Measurements from ENCODE around the gene ERC2. TPM values are rescaled to one million over a fixed set of nuclear protein-coding genes. Genes with fewer than 3 reads are reported as not detected.

ERC2 gene
- total RNA-seq, 1 donor from 2014 or later, result 1.5 TPM

- TF ChIP-seq CTCF (IDR thresholded peaks at IDR 0.05), result no peak
- no peaks in the 10 kb centered on the region for H3K4me1 ChIP-seq
- no peaks in the 10 kb centered on the region for H3K27me3 ChIP-seq (ENCODE audit: low read depth)
- H3K4me3 ChIP-seq, result no peak overlapping the region
- H3K36me3 ChIP-seq, result peaks cover 9% of the 10 kb centered on the region
- ATAC-seq (no peak), DNase-seq (no peak)
- no peaks in the 10 kb centered on the region for H3K9me3 ChIP-seq
- no peak overlapping the region for H3K27ac ChIP-seq
- intact Hi-C loops (cut with DNase I), result no loop called here
These were observed 1001.2 kb downstream of the ERC2 start for GRCh38 chr3:55467099-55467498.

DNA sequence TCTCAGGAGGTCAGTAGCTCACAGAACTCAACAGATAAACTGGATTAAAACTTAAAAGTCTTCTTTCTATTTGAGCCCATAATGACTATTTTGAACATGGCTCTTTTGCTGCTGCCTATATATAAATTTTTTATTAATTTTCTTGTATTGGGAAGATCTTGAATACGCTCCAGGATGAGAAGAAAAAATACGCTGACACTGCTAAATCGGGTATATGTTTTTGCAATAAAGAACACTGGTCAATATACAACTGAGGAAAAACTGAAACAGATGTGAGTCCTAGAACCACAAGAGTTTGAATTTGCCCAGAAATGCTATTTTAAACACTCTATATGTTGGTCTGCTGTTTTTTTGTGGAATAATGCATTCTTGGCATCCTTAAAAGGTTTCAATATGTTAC, 1001.7 kb downstream of the ERC2 start:
- Histone ChIP-seq H3K4me3 (no peak overlapping the region), H3K9me3 (no peaks in the 10 kb centered on the region), H3K4me1 (no peaks in the 10 kb centered on the region), H3K27ac (no peak overlapping the region), H3K27me3 (ENCODE audit: low read depth) (no peaks in the 10 kb centered on the region), H3K36me3 (peaks cover 9% of the 10 kb centered on the region)
- ATAC-seq (no peak), DNase-seq (no peak)
- intact Hi-C loops (cut with DNase I), result no loop called here
- no peak for TF ChIP-seq CTCF (IDR thresholded peaks at IDR 0.05)

DNA sequence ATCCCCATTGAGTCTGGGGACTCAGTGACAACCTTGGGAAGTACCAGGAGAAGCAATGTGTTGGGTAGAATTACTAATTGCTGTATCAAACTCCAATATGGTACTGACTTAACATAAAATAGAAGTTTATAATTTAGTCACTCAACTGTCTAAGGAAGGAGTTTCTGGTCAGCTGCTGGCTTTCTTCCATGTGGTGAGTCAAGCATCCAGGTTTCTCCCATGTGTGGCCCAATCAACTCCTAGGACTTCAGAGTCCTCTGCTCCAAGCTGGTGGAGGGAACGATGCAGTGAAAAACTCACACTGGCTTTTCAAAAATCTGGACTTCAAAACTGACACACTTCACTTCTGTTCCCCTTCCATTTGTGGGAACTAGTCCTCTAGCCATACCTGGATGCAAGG, 1006.4 kb downstream of the ERC2 start:
- no peak for TF ChIP-seq CTCF (IDR thresholded peaks at IDR 0.05)
- no peak overlapping the region for H3K4me3 ChIP-seq
- H3K27me3 ChIP-seq (ENCODE audit: low read depth), result no peaks in the 10 kb centered on the region
- H3K4me1 ChIP-seq, result no peaks in the 10 kb centered on the region
- intact Hi-C loops (cut with DNase I), result no loop called here
- H3K36me3 ChIP-seq, result no peaks in the 10 kb centered on the region
- ATAC-seq (no peak), DNase-seq (no peak)
- H3K9me3 ChIP-seq, result no peaks in the 10 kb centered on the region
- H3K27ac ChIP-seq, result no peak overlapping the region

- H3K36me3 ChIP-seq, result no peaks in the 10 kb centered on the region
- H3K4me3 ChIP-seq, result no peak overlapping the region
- ATAC-seq, result no peak
- no peak overlapping the region for H3K27ac ChIP-seq
- no peak for DNase-seq
- no peak for TF ChIP-seq CTCF (IDR thresholded peaks at IDR 0.05)
- intact Hi-C loops (cut with DNase I), result no loop called here
- H3K27me3 ChIP-seq (ENCODE audit: low read depth), result no peaks in the 10 kb centered on the region
- H3K4me1 ChIP-seq, result no peaks in the 10 kb centered on the region
- no peaks in the 10 kb centered on the region for H3K9me3 ChIP-seq
These were observed 1008.4 kb downstream of the ERC2 start for GRCh38 chr3:55459838-55460237.

Small RNA genes lying within 50 kb of the gene (microRNA-seq; reads per million reads assigned to microRNA genes)
- not detected for gene MIR3938 (ENCODE audit: borderline number of aligned reads)

Other genes starting within 250 kb of the ERC2 start
- gene CCDC66, start 88.7 kb upstream of the ERC2 start, total RNA-seq, result 24.5 TPM
- gene TASOR, start 214.8 kb upstream of the ERC2 start, total RNA-seq, result 69.7 TPM

Data from lower lobe of right lung (tissue), 2 donors.